H9 (cell line): Measurements from ENCODE around the gene TRABD. TPM values are rescaled to one million over a fixed set of nuclear protein-coding genes. Genes with fewer than 3 reads are reported as not detected.

ENCODE experiments used
- DNase-seq: peaks from one replicate; pipeline ENCODE4 v3.0.0-alpha.2; 2017
- H2AFZ ChIP-seq: one replicate; pipeline ENCODE4 v1.6.1; 2013; ENCODE audit warnings: mild to moderate bottlenecking, low read length, control low read depth, moderate library complexity
- H2AK5ac ChIP-seq: 2 replicates; pipeline ENCODE4 v1.6.1; 2013; ENCODE audit warnings: low read length, control low read depth, mixed read lengths; ENCODE audit not compliant: insufficient read length
- H2BK120ac ChIP-seq: one replicate; pipeline ENCODE4 v1.6.1; 2013; ENCODE audit warnings: low read depth, mild to moderate bottlenecking, low read length, control low read depth, inconsistent platforms; ENCODE audit not compliant: poor library complexity, severe bottlenecking
- H2BK12ac ChIP-seq: 2 replicates; pipeline ENCODE4 v1.6.1; 2013; ENCODE audit warnings: low read length, control low read depth, mixed read lengths, low read depth; ENCODE audit not compliant: insufficient read length
- H2BK15ac ChIP-seq: 2 replicates; pipeline ENCODE4 v1.6.1; 2013; ENCODE audit warnings: low read depth, low read length, control low read depth
- H2BK20ac ChIP-seq: one replicate; pipeline ENCODE4 v1.6.1; 2013; ENCODE audit warnings: low read depth, mild to moderate bottlenecking, low read length, control low read depth, inconsistent platforms; ENCODE audit not compliant: poor library complexity, severe bottlenecking
- H2BK5ac ChIP-seq: 2 replicates; pipeline ENCODE4 v1.6.1; 2013; ENCODE audit warnings: low read length, control low read depth, mixed read lengths; ENCODE audit not compliant: insufficient read length
- H3K14ac ChIP-seq: 2 replicates; pipeline ENCODE4 v1.6.1; 2013; ENCODE audit warnings: low read length, control low read depth; ENCODE audit not compliant: insufficient read depth
- H3K18ac ChIP-seq: 2 replicates; pipeline ENCODE4 v1.6.1; 2013; ENCODE audit warnings: low read depth, mild to moderate bottlenecking, mixed read lengths, low read length, control low read depth; ENCODE audit not compliant: insufficient read length
- H3K23ac ChIP-seq: 2 replicates; pipeline ENCODE4 v1.6.1; 2013; ENCODE audit warnings: low read length, control low read depth, mixed read lengths, low read depth; ENCODE audit not compliant: insufficient read length
- H3K23me2 ChIP-seq: 2 replicates; pipeline ENCODE4 v1.6.1; 2013; ENCODE audit warnings: low read depth, mild to moderate bottlenecking, mixed read lengths, low read length, control low read depth; ENCODE audit not compliant: insufficient read length, poor library complexity, severe bottlenecking
- H3K27ac ChIP-seq: 2 replicates; pipeline ENCODE4 v1.5.1; 2013; ENCODE audit warnings: low read length, control low read depth, mixed read lengths, low read depth; ENCODE audit not compliant: insufficient read length
- H3K27me3 ChIP-seq: 2 replicates; pipeline ENCODE4 v1.6.1; 2013; ENCODE audit warnings: low read length, control low read depth, inconsistent platforms; ENCODE audit not compliant: insufficient read depth
- H3K4ac ChIP-seq: 2 replicates; pipeline ENCODE4 v1.6.1; 2013; ENCODE audit warnings: low read depth, mild to moderate bottlenecking, control low read depth, inconsistent platforms, low read length, moderate library complexity
- H3K4me1 ChIP-seq: 2 replicates; pipeline ENCODE4 v1.6.1; 2013; ENCODE audit warnings: low read length, control low read depth, inconsistent platforms; ENCODE audit not compliant: insufficient read depth
- H3K4me2 ChIP-seq: 2 replicates; pipeline ENCODE4 v1.6.1; 2013; ENCODE audit warnings: low read length, control low read depth, mixed read lengths; ENCODE audit not compliant: insufficient read length, insufficient read depth
- H3K56ac ChIP-seq: 2 replicates; pipeline ENCODE4 v1.6.1; 2013; ENCODE audit warnings: low read depth, mild to moderate bottlenecking, mixed read lengths, low read length, control low read depth; ENCODE audit not compliant: insufficient read length
- H3K79me1 ChIP-seq: 2 replicates; pipeline ENCODE4 v1.6.1; 2013; ENCODE audit warnings: low read depth, mild to moderate bottlenecking, moderate library complexity, low read length, control low read depth, inconsistent platforms; ENCODE audit not compliant: insufficient read depth, poor library complexity, severe bottlenecking
- H3K79me2 ChIP-seq: 2 replicates; pipeline ENCODE4 v1.6.1; 2013; ENCODE audit warnings: low read length, control low read depth, inconsistent platforms; ENCODE audit not compliant: insufficient read depth
- H3K9ac ChIP-seq: 2 replicates; pipeline ENCODE4 v1.6.1; 2013; ENCODE audit warnings: low read length, control low read depth, mixed read lengths; ENCODE audit not compliant: insufficient read length; ENCODE audit errors: extremely low read depth
- H3K9me3 ChIP-seq: one replicate; pipeline ENCODE4 v1.6.1; 2013; ENCODE audit warnings: low read depth, low read length, inconsistent platforms; ENCODE audit not compliant: control insufficient read depth
- H3T11ph ChIP-seq: one replicate; pipeline ENCODE4 v1.6.1; 2013; ENCODE audit warnings: mild to moderate bottlenecking, low read length, control low read depth, inconsistent platforms
- H4K20me1 ChIP-seq: one replicate; pipeline ENCODE4 v1.6.1; 2013; ENCODE audit not compliant: control insufficient read depth, insufficient read length, insufficient read depth
- H4K5ac ChIP-seq: 2 replicates; pipeline ENCODE4 v1.6.1; 2013; ENCODE audit warnings: low read depth, mild to moderate bottlenecking, mixed read lengths, low read length, control low read depth; ENCODE audit not compliant: insufficient read length
- H4K8ac ChIP-seq: replicated peaks from 2 replicates; pipeline ENCODE4 v1.6.1; 2013; ENCODE audit warnings: low read length, control low read depth, mixed read lengths, low read depth; ENCODE audit not compliant: insufficient read length
- H4K91ac ChIP-seq: 2 replicates; pipeline ENCODE4 v1.6.1; 2013; ENCODE audit warnings: low read depth, mild to moderate bottlenecking, moderate library complexity, mixed read lengths, low read length, control low read depth; ENCODE audit not compliant: insufficient read length
- H3K27ac Mint-ChIP-seq, 3 experiments: 2 replicates in 2 of 3; 3 replicates in 1 of 3; pipeline ENCODE4 v1.8.0; 2020 to 2021; ENCODE audit warnings: mixed read lengths in 3 of 3, mild to moderate bottlenecking in 1 of 3, moderate library complexity in 1 of 3
- H3K27me3 Mint-ChIP-seq: 2 replicates; pipeline ENCODE4 v1.8.0; 2021; ENCODE audit warnings: low read depth, mild to moderate bottlenecking, moderate library complexity, mixed read lengths
- H3K36me3 Mint-ChIP-seq, 3 experiments: 2 replicates in 2 of 3; 3 replicates in 1 of 3; pipeline ENCODE4 v1.8.0; 2020 to 2021; ENCODE audit warnings: low read depth in 3 of 3, mixed read lengths in 3 of 3; ENCODE audit not compliant: insufficient read depth in 1 of 3
- H3K4me1 Mint-ChIP-seq, 2 experiments: 2 replicates each; pipeline ENCODE4 v1.8.0; 2020; ENCODE audit warnings: mixed read lengths in 2 of 2
- H3K4me3 Mint-ChIP-seq, 2 experiments: 2 replicates in 1 of 2; 3 replicates in 1 of 2; pipeline ENCODE4 v1.8.0; 2020 to 2021; ENCODE audit warnings: mild to moderate bottlenecking in 2 of 2, mixed read lengths in 2 of 2, moderate library complexity in 1 of 2
- H3K9me3 Mint-ChIP-seq, 2 experiments: 2 replicates in 1 of 2; 3 replicates in 1 of 2; pipeline ENCODE4 v1.8.0; 2020; ENCODE audit warnings: mild to moderate bottlenecking in 2 of 2, mixed read lengths in 2 of 2, moderate library complexity in 1 of 2
- WGBS: extraction: QIAGEN DNeasy Blood & Tissue Kit; methylation state at CpG from one replicate; pipeline ENCODE4 v1.1.7; 2013; ENCODE audit warnings: missing lambda C conversion rate, low lambda C conversion rate, mixed read lengths; ENCODE audit not compliant: insufficient read length; ENCODE audit errors: extremely low coverage; 5-methylcytosine and 5-hydroxymethylcytosine counted together
- total RNA-seq: library from RNA; stranded (reverse); gene quantifications from 2 replicates; pipeline ENCODE4 v1.2.1, GENCODE V29; 2021
- TF ChIP-seq, protein P1 (sequence below): fragments of 200-600 bp; sonication (generic); conservative IDR thresholded peaks from 3 replicates; pipeline ENCODE4 v1.8.0; 2021; ENCODE audit warnings: antibody characterized with exemption, mild to moderate bottlenecking

TRABD gene
- total RNA-seq, 1 experiment from 2014 or later = 47.8 TPM

DNA sequence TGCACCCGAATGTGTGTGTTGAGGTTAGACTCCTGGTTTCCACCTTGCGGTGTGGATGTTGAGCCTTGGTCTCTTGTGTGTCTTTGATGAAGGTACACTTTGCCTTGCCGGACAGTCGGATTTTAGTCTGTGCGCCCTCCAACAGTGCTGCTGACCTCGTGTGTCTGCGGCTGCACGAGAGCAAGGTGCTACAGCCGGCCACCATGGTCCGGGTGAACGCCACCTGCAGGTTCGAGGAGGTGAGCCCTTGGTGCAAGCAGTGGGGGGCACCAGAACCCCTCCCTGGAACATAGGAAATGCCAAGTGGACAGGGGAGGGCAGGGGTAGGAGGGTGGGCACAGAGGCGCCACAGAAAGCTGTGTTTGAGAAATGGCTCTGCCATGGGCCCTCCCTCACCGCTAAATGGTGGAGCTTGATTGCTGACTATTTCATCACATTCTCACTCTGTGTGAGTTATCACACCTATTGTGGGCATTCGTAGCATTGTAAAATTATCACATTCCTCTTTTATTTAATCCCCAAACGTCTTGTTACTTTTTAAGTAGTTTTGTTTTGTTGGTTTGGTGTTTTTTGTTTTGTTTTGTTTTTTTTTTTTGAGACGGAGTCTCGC is 41.6 kb upstream of the TRABD start:
- Histone ChIP-seq H3K4ac (no peak overlapping the region), H2BK12ac (no peak overlapping the region), H3K9me3 (no peaks in the 10 kb centered on the region), H3K4me1 (no peaks in the 10 kb centered on the region), H3K79me2 (no peaks in the 10 kb centered on the region), H3K9ac (no peak overlapping the region), H2AK5ac (no peak overlapping the region), H3K23ac (no peak overlapping the region), H3K27ac (no peak overlapping the region), H4K20me1 (no peaks in the 10 kb centered on the region), H4K8ac (no peak overlapping the region), H3T11ph (no peak overlapping the region), H3K27me3 (no peaks in the 10 kb centered on the region), H3K79me1 (no peaks in the 10 kb centered on the region), H4K91ac (no peak overlapping the region), H2BK5ac (no peak overlapping the region), H2BK20ac (no peak overlapping the region), H2BK15ac (no peak overlapping the region), H3K23me2 (peaks cover 2% of the 10 kb centered on the region), H3K4me2 (no peak overlapping the region), H4K5ac (no peak overlapping the region), H3K56ac (no peak overlapping the region), H3K14ac (no peak overlapping the region), H3K18ac (no peak overlapping the region), H2AFZ (no peak overlapping the region), H2BK120ac (no peak overlapping the region)
- no peak for DNase-seq
- H3K4me1 Mint-ChIP-seq = peaks cover 2 to 7% of the 10 kb centered on the region in 2 experiments
- H3K27ac Mint-ChIP-seq = no peak overlapping the region
- H3K36me3 Mint-ChIP-seq = no peaks in the 10 kb centered on the region; a peak in 1 of 7 replicates
- H3K27me3 Mint-ChIP-seq = peaks cover 20% of the 10 kb centered on the region
- TF ChIP-seq, protein P1, sequence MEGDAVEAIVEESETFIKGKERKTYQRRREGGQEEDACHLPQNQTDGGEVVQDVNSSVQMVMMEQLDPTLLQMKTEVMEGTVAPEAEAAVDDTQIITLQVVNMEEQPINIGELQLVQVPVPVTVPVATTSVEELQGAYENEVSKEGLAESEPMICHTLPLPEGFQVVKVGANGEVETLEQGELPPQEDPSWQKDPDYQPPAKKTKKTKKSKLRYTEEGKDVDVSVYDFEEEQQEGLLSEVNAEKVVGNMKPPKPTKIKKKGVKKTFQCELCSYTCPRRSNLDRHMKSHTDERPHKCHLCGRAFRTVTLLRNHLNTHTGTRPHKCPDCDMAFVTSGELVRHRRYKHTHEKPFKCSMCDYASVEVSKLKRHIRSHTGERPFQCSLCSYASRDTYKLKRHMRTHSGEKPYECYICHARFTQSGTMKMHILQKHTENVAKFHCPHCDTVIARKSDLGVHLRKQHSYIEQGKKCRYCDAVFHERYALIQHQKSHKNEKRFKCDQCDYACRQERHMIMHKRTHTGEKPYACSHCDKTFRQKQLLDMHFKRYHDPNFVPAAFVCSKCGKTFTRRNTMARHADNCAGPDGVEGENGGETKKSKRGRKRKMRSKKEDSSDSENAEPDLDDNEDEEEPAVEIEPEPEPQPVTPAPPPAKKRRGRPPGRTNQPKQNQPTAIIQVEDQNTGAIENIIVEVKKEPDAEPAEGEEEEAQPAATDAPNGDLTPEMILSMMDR = peak; percentile 27; the same call in 1 of the 3 replicates
- WGBS = no CpG with 5 or more reads among the region's 18 CpGs
- H3K4me3 Mint-ChIP-seq = no peak overlapping the region
- no peaks in the 10 kb centered on the region; a peak in 1 of 5 replicates for H3K9me3 Mint-ChIP-seq
